SHP77 (cell line): ENCODE measurements around the gene GPBP1L1.

Experiments
- DNase-seq, 2 experiments: peaks; one replicate each; lab custom pipeline; 2025; lab: John Stamatoyannopoulos, UW

Gene GPBP1L1

DNA sequence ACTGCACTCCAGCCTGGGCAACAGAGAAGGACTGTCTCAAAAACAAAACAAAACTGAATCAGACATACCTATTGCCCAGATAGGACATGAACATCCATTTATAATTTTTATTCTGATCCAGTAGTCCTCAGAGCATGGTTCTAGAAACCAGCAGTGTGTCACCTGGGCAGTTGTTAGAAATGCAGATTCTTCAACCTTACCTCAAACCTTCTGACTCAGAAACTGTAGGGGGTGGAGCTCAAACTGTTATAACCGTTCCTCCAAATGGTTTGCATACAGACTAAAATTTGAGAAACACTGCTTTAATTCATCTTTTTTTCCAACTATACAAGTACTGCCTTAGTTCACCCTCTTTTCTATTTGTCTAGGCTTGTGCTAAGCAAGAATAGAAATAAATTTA lies 96.5 kb downstream of the GPBP1L1 start:
- no peak for DNase-seq

DNA sequence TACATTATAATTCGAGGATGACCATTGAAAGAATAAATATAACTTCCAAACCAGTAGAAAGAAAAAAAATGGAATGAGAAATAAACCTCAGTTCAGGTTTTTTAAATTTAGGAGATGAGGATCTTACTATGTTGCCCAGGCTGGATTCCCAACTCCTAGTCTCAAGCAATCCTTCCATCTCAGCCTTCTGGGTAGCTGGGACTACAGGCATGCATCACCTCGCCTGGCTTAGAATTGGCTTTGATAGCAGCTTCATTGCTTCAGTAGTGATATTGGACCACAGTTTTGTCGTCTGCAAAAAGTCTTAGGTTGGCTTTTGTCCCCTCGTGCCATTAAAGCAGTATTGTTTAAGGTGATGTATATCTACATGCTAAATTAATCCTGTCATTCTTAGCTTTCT lies 99.6 kb downstream of the GPBP1L1 start:
- no peak for DNase-seq

DNA sequence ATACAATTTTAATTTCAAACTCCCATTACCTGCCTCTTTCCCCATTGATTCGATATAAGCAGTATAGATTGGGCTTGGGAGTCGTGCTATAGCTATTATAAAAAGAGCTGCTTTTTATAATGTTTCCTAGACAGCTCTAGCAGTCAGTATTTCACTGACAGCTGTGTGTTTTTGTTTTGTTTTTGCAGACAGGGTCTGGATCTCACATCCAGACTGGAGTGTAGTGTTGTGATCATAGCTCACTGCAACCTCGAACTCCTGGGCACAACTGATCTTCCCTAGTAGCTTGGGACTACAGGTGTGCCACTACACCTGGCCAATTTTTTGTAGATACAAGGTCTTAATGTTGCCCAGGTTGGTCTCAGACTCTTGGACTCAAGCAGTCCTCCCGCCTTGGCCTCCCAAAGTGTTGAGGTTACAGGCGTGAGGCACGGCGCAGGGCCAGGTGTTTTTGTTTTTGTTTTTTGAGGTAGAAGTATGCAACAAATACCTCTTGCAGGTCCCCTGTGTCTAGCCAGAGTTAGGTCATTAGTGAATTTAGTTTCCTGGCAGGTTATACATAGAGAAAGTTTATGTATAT lies 100.7 kb downstream of the GPBP1L1 start:
- DNase-seq, result no peak

DNA sequence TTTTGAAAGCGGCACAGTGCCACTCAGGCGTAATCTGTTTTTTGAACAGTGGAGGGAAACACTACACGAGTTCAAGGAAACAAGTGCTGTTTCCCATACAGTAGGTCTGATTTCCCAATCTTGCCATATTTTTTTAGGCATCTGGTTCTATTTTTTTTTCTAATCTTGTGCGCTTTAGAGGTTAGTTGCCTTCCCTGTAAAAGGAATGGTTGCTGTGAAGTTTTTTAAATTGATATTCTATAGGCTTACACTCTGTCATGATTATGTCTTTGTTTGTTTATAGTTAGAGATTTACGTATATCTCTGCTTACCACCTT lies 101.3 kb downstream of the GPBP1L1 start:
- no peak for DNase-seq

DNA sequence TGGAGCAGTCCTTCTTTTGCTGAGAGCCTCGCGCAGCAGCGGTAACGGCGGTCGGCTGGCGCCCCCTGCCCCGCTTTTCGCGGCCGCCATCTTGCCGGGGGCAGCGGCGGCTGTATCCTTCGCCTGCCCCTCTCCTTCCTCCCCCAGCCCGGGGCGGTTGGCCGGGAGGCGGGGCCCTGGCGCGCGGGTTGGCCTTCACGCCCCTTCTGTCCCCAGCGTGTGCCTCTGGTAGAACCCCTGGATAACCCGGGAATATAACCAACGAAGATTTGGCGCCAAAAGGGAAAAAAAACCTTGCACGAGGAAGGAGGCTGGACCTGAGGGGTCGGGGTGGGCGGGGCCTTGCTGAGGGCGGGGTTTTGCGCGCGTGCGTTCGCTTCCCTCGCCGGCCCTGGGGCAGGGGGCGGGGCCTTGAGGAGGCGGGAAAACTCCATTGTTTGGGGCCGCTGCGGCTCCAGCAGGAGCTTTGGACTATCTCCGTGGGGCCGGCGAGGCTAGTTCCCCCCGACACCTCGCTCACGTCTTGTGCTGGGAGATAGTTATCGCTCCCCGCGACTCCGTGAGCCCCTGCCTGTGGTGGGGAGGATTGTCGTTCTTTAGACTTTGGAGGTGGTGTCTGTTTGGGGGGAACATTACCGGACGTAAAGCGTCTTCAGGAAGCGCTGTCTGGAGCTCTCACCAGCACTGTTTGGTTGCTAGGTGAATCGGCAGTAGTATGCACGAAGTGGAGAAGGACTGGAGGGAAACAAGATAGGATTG lies 101.8 kb downstream of the GPBP1L1 start:
- peak; percentile 76 to 82 for DNase-seq

DNA sequence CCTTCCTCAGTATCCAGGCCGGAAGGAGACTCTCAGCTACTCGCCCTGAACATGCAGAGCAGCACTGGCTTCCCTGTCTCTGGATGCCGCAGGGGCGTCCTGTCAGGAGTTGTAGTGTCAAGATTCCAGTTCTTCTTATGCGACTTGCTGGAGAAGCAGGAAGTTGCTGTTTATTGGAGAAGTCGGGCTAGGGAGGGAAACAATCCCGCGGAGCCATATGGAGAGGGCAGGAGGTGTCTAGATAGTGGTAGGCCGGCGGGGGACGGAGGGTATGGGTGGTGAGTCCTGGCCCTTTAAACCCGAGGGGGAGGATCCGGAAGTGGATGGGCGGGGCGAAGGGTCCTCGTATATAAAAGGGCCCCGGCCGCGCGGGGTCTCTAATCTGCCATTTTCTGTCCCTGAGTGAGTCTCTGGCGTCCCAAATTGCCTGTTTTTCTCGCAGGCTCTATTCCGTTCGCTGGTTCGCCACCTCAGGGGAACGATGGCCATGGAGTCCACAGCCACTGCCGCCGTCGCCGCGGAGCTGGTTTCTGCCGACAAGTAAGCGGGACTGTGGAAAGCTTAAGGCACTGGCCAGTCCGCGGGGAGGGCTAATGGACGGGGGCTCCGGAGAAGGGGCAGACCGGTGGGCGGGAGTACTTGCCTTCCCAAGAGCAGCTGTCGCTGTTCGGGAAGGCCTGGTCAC lies 102.5 kb downstream of the GPBP1L1 start, which contains the start of gene NASP:
TSS of gene NASP (plus strand) at position 376 of the 685 bp plus-strand sequence. CDS start at position 482, 106 bp downstream.
- DNase-seq, result peak; percentile 57 to 70

DNA sequence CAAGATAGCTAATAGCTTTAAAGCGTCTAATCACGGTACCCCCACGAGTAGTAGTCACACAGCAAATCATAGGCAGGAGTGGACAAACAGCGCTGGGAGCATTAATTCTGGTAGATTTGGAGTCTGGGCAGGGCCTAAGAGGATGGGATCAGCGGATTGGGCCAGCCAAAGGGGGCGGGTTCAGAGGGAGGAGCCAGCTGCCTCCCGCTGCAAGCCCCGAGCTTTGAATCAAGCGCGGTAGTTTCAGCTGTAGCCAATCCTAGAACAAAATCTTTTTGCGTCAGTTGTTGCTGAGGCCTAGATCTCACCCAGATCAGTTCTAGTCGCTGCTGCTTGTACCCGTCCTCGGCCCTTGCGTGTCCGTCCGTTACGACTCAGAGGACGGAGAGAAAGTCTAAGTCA lies 103.1 kb downstream of the GPBP1L1 start:
- DNase-seq, result peak; percentile 94 to 95
